Measurements from ENCODE around the gene KRTAP29-1. TPM values are rescaled to one million over a fixed set of nuclear protein-coding genes. Genes with fewer than 3 reads are reported as not detected.
"Not testable (repeated sequence)": the region's sequence is repeated elsewhere in the genome, so short reads cannot be mapped to it uniquely, and the experiment has no call there.

Gene KRTAP29-1
- total and polyA plus RNA-seq, 11 donors, result not detected

DNA sequence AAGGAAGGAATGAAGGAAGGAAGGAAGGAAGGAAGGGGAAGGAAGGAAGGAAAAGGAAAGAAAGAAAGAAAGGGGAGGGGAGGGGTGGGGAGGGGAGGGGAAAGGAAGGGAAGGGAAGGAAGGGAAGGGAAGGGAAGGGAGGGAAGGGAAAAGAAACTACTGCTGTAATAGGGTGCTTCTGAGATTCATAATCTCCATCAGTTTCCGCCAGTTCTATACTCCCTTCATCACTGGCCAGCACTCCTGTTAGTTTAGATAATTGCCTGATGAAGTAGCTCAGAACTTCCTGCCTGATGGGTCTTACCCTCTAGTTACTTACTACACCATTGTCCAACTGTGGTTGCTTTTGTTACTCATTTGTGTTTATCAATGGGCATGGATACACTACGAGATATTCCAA lies 39.4 kb downstream of the KRTAP29-1 start:
- ATAC-seq (no peak), DNase-seq (no peak)
- Histone ChIP-seq H3K27me3 (peaks cover 0 to 26% (median 12%) of the 10 kb centered on the region in 9 donors), H3K36me3 (no peaks in the 10 kb centered on the region), H3K4me1 (no peaks in the 10 kb centered on the region), H3K27ac (no peak overlapping the region), H3K9me3 (no peaks in the 10 kb centered on the region), H3K4me3 (no peak overlapping the region)
- TF ChIP-seq, protein P1, sequence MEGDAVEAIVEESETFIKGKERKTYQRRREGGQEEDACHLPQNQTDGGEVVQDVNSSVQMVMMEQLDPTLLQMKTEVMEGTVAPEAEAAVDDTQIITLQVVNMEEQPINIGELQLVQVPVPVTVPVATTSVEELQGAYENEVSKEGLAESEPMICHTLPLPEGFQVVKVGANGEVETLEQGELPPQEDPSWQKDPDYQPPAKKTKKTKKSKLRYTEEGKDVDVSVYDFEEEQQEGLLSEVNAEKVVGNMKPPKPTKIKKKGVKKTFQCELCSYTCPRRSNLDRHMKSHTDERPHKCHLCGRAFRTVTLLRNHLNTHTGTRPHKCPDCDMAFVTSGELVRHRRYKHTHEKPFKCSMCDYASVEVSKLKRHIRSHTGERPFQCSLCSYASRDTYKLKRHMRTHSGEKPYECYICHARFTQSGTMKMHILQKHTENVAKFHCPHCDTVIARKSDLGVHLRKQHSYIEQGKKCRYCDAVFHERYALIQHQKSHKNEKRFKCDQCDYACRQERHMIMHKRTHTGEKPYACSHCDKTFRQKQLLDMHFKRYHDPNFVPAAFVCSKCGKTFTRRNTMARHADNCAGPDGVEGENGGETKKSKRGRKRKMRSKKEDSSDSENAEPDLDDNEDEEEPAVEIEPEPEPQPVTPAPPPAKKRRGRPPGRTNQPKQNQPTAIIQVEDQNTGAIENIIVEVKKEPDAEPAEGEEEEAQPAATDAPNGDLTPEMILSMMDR (IDR thresholded peaks at IDR 0.05), result no peak
- TF ChIP-seq POLR2A (IDR thresholded peaks at IDR 0.05), result no peak
- intact Hi-C loops (cut with DNase I), result loop anchor here in 1 of 10 donors (2.0 to 10.0 kb wide), 2 partner anchors 14 to 62 kb away; no protein-coding TSS in a partner anchor
- WGBS, 4 donors, result 82 to 86% (median 84%) methylated on average over 2 of the region's 2 CpGs

DNA sequence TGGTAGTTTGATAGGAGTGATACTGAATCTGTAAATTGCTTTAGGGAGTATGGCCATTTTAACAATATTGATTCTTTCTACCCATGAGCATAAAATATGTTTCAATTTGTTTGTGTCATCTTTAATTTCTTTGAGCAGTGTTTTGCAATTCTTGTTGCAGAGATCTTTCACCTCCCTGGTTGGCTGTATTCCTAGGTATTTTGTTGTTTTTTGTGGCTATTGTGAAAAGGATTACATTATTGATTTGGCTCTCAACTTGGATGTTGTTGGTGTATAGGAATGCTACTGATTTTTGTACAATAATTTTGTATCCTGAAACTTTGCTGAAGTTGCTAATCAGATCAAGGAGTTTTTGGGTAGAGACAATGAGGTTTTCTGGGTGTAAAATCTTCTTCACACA lies 44.2 kb downstream of the KRTAP29-1 start:
- no peak overlapping the region for H3K4me3 ChIP-seq
- H3K27me3 ChIP-seq, result peaks cover 0 to 46% (median 12%) of the 10 kb centered on the region in 9 donors
- ATAC-seq, result no peak
- H3K36me3 ChIP-seq, result no peaks in the 10 kb centered on the region
- no peaks in the 10 kb centered on the region for H3K9me3 ChIP-seq
- intact Hi-C loops (cut with DNase I), result no loop called here
- no peak for DNase-seq
- H3K4me1 ChIP-seq, result no peaks in the 10 kb centered on the region
- no peak for TF ChIP-seq POLR2A (IDR thresholded peaks at IDR 0.05)
- TF ChIP-seq, protein P1 (IDR thresholded peaks at IDR 0.05), result no peak
- H3K27ac ChIP-seq, result no peak overlapping the region

DNA sequence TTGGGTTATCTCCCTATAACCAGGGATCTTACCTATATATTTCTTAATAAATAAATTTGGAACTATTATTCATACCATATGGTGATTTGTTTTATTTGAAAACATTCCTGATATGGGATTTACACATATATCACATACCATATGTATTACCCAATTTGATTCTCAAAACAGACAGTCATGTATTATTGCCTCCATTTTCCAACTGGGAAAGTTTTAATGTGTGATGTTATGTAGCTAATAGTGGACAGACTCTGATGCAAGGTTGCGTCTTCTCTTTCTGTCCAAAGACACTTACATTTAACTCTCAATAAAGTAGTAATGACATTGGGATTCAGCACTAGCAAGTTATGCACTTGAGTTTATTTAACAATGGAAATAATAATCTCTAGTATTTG lies 46.4 kb downstream of the KRTAP29-1 start:
- Histone ChIP-seq H3K4me1 (no peaks in the 10 kb centered on the region), H3K36me3 (no peaks in the 10 kb centered on the region), H3K27ac (no peak overlapping the region), H3K9me3 (no peaks in the 10 kb centered on the region), H3K27me3 (peaks cover 0 to 64% (median 12%) of the 10 kb centered on the region in 9 donors), H3K4me3 (no peak overlapping the region)
- TF ChIP-seq, protein P1 (IDR thresholded peaks at IDR 0.05), result no peak
- no peak for TF ChIP-seq POLR2A (IDR thresholded peaks at IDR 0.05)
- intact Hi-C loops (cut with DNase I), result no loop called here
- ATAC-seq (no peak), DNase-seq (no peak)
- 90 to 100% (median 95%) methylated on average over 1 of the region's 1 CpG for WGBS, 4 donors

DNA sequence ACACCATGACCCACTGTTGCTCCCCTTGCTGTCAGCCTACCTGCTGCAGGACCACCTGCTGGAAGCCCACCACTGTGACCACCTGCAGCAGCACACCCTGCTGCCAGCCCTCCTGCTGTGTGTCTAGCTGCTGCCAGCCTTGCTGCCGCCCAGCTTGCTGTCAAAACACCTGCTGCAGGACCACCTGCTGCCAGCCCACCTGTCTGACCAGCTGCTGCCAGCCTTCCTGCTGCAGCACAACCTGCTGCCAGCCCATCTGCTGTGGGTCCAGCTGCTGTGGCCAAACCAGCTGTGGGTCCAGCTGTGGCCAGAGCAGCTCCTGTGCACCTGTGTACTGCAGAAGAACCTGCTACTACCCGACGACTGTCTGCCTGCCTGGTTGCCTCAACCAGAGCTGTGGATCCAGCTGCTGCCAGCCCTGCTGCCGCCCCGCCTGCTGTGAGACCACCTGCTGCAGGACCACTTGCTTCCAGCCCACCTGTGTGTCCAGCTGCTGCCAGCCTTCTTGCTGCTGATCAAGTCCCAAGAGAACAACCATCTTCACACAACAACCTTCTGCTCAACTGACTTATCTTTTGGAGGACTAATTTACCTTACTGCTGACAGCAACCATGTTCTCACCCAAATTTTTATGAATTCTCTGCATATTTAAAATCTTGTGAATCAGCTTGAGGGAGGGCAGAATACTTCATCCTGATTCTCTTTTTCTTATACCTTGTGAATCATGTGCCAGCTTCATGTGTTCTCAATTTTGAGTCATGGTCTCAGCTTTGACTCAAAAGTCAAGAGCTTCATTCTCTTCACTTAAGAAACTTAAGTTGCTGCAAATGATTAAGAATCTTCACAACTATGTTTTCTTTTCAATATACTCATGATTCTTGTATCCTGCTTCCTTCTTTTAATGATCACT lies 47.0 kb downstream of the KRTAP29-1 start, which contains the start of gene KRTAP9-9:
Gene KRTAP9-9 (plus strand): TSS at position 4 of the 910 bp plus-strand sequence.
- 66 to 94% (median 78%) methylated on average over 2 to 5 of the region's 5 CpGs for WGBS, 4 donors
- H3K4me3 ChIP-seq; H3K4me1 ChIP-seq; DNase-seq; H3K9me3 ChIP-seq; ATAC-seq; intact Hi-C loops (cut with DNase I); H3K36me3 ChIP-seq; H3K27ac ChIP-seq: not testable (repeated sequence)
- peaks cover 0 to 69% (median 12%) of the 10 kb centered on the region in 9 donors for H3K27me3 ChIP-seq
